Measurements from ENCODE around the gene ANXA3.

Gene ANXA3

GRCh38 chr4:78645853-78646757 is 94.5 kb downstream of the ANXA3 start:
- no peak for DNase-seq

DNA sequence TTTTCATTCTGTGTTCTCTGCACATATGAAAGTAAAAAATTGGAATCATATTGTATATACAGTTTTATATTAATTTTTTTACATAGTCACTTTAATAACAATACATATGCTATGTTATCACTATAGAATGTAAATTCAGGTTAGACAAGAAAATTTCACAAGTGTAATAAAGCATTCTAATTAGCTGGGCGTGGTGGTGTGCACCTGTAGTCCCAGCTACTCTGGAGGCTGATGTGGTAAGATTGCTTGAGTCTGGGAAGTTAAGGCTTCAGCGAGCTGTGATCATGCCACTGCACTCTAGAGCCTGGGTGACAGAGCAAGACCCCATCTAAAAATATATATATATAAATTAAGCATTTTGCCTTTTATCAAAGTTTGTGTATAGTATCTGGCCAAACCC is 95.7 kb downstream of the ANXA3 start:
- no peak for DNase-seq

- DNase-seq: no peak
Observed at GRCh38 chr4:78648640-78649363, 97.2 kb downstream of the ANXA3 start.

GRCh38 chr4:78650106-78651024 is 98.8 kb downstream of the ANXA3 start:
- no peak for DNase-seq

DNA sequence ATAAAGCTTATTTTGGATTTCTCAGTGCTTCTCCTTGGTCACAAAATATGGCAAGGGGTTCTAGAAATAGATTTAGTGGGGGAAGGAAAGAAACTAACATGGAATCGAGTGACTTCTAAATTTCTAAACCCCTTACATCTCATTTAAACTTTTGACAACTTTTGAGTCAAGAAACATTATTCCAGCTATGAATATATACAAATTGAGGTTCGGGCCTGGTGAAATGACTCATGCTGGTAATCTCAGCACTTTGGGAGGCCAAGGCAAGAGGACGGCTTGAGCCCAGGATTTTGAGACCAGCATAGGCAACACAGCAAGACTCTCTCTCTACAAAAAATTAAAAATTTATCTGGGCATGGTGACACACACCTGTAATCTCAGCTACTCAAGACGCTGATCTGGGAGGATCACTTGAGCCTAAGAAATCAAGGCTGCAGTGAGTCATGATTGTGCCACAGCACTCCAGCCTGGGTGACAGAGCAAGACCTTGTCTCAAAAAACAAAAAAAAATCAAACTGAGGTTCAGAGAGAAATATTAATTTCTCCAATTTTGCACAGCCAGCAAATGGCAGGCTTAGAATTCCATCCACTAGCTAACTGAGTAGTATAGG is 99.8 kb downstream of the ANXA3 start:
- DNase-seq: peak; percentile 9

- no peak for DNase-seq
Observed at GRCh38 chr4:78652282-78652876, 100.8 kb downstream of the ANXA3 start.

DNA sequence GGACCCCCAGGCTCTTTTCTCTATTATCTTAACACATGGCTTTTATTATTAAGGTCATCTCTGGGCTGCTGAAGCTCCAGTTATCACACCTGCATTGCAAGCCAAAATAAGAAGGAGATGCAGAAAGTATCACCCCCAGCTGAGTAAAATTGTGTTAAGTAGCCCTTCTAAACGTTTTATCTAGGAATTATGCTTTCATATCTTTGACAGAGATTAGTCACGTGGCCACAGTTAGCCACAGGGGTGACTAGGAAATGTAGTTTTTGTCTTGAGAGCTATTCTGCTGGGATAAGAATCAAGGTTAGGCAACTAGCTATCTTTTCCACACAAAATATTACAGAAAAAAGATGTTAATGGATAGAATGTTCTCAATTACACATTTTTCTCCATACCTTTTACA is 102.1 kb downstream of the ANXA3 start:
- no peak for DNase-seq

- DNase-seq: no peak
Observed at GRCh38 chr4:78654807-78655206, 103.2 kb downstream of the ANXA3 start.

- DNase-seq: peak; percentile 45
Observed at GRCh38 chr4:78656968-78657445, 105.4 kb downstream of the ANXA3 start.

- no peak for DNase-seq
Observed at GRCh38 chr4:78659264-78659663, 107.7 kb downstream of the ANXA3 start.

- no peak for DNase-seq
Observed at GRCh38 chr4:78659665-78660064, 108.1 kb downstream of the ANXA3 start.
